Astrocyte (in vitro differentiated cells and primary cell): Measurements from ENCODE around the gene ITGAX.

Experiments
- EZH2 ChIP-seq: IDR thresholded peaks from 2 replicates; pipeline ENCODE4 v1.6.1; 2012; ENCODE audit warnings: mild to moderate bottlenecking, low read length, inconsistent platforms; ENCODE audit not compliant: insufficient read depth
- TF ChIP-seq, protein P1 (sequence below): IDR thresholded peaks from 2 replicates; pipeline ENCODE4 v1.5.1; 2011; ENCODE audit warnings: low read depth, mild to moderate bottlenecking, inconsistent platforms, low read length, moderate library complexity; ENCODE audit not compliant: insufficient read depth

DNA sequence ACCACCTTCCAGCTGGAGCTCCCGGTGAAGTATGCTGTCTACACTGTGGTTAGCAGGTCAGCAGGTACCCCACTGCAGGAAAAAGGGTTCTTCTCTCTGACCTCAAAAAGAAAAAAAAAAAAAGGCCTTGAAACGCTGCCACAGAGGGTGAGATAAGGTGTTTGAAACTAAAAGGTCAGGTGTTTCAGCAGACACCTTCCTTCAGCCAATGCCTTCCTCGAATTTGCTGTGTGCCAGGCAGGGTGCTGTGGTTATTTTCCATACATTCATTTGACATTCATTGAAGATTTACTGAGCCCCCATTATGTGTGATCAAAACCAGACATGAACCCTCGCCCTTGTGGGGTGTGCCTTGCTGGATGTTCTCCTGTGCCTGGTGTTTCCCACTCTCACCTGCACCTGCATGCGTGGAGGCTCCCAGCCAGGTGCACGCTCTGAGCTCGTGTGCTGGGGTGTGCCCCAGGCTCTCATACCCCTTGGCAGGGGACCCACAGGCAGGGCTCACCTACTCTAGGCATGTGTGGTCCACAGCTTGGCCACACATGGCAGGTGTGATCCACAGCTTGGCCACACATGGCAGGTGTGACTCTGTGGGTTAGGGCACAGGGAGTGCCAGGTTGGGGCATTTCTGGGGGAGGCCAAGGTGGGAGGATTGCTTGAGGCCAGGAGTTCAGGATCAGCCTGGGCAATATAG, 22.4 kb downstream of the ITGAX start:
- TF ChIP-seq, protein P1, sequence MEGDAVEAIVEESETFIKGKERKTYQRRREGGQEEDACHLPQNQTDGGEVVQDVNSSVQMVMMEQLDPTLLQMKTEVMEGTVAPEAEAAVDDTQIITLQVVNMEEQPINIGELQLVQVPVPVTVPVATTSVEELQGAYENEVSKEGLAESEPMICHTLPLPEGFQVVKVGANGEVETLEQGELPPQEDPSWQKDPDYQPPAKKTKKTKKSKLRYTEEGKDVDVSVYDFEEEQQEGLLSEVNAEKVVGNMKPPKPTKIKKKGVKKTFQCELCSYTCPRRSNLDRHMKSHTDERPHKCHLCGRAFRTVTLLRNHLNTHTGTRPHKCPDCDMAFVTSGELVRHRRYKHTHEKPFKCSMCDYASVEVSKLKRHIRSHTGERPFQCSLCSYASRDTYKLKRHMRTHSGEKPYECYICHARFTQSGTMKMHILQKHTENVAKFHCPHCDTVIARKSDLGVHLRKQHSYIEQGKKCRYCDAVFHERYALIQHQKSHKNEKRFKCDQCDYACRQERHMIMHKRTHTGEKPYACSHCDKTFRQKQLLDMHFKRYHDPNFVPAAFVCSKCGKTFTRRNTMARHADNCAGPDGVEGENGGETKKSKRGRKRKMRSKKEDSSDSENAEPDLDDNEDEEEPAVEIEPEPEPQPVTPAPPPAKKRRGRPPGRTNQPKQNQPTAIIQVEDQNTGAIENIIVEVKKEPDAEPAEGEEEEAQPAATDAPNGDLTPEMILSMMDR: no peak
- TF ChIP-seq EZH2: no peak
